ENCODE results near the gene SRSF2. TPM values are rescaled to one million over a fixed set of nuclear protein-coding genes. Genes with fewer than 3 reads are reported as not detected.
"Not testable (repeated sequence)": the region's sequence is repeated elsewhere in the genome, so short reads cannot be mapped to it uniquely, and the experiment has no call there.

SRSF2 gene
- total RNA-seq, 3 donors from 2014 or later = 845 to 927 (median 920) TPM

DNA sequence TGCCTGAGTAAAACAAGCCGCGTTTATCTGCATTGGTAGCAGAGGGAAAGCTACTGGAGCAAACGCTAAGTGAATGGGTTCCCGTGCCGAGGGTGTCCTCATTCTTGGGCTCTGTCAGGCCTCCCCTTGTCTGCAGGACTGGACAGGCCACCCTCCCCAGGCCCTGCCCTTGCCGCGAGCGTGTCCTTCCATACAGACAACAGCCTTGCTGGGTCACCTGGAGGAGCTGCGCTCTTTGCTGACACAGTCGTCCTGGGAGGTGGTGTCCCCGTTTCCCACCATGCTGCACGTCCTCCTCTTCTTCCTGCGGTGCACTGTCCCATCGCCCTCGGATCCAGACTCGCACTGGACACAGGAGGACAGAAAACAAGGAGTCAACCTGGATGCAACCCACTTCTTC is 18.6 kb downstream of the SRSF2 start:
- Mint-ChIP-seq H3K9me3 (no peaks in the 10 kb centered on the region), H3K36me3 (ENCODE audit: insufficient read depth) (peaks cover 53% of the 10 kb centered on the region), H3K4me3 (no peak overlapping the region), H3K27me3 (ENCODE audit: low read depth) (no peaks in the 10 kb centered on the region), H3K4me1 (ENCODE audit: low read depth) (peaks cover 44% of the 10 kb centered on the region)
- no peak for ATAC-seq
- DNase-seq = no peak

DNA sequence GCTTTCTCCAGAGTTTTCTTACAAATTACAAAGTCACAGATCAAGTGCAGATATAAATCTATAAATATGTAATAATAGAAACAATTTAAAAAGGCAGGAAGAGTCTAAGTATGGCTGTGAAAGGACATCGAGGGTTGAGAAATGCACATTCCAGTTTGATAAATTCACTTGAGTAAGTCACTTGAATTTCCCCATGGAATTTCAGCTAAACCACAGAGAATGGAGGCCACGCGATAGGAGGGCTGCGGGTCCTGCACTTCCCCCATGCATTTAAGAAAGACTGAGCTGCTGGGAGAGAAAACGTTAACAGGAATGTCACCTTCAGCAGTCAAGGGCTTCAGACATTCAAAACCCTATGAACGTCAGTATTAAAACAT is 20.3 kb downstream of the SRSF2 start:
- no peak overlapping the region for H3K4me3 Mint-ChIP-seq
- H3K27me3 Mint-ChIP-seq (ENCODE audit: low read depth) = no peaks in the 10 kb centered on the region
- DNase-seq (no peak), ATAC-seq (no peak)
- peaks cover 41% of the 10 kb centered on the region for H3K4me1 Mint-ChIP-seq (ENCODE audit: low read depth)
- no peaks in the 10 kb centered on the region for H3K9me3 Mint-ChIP-seq
- peaks cover 49% of the 10 kb centered on the region for H3K36me3 Mint-ChIP-seq (ENCODE audit: insufficient read depth)

GRCh38 chr17:76716146-76716838 is 20.8 kb downstream of the SRSF2 start:
- peaks cover 44% of the 10 kb centered on the region for H3K36me3 Mint-ChIP-seq (ENCODE audit: insufficient read depth)
- peak; percentile 83 to 89 for ATAC-seq

DNA sequence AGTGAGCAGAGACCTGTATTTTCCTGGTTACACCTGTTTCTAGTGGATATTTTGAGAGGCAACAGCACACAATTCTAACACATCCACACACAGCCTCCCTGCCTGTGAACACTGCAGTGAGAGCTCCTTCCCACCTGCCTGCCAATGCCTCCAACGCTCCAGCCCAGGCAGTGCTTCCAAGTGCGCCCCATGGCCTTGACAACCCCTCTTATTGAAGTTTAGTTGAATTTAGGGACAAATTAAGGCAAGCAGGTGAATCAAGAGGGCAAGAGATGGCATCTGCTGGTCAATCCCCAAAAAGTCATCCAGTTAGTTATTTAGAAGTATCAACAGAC is 21.7 kb downstream of the SRSF2 start:
- peaks cover 38% of the 10 kb centered on the region for H3K36me3 Mint-ChIP-seq (ENCODE audit: insufficient read depth)

More at GRCh38 chr17:76716146-76716838, 20.8 kb downstream of the SRSF2 start:
- Mint-ChIP-seq H3K4me3 (peak overlapping the region; percentile 20), H3K27me3 (ENCODE audit: low read depth) (no peaks in the 10 kb centered on the region), H3K4me1 (ENCODE audit: low read depth) (peaks cover 40% of the 10 kb centered on the region), H3K9me3 (no peaks in the 10 kb centered on the region)
- peak; percentile 47 for DNase-seq

DNA sequence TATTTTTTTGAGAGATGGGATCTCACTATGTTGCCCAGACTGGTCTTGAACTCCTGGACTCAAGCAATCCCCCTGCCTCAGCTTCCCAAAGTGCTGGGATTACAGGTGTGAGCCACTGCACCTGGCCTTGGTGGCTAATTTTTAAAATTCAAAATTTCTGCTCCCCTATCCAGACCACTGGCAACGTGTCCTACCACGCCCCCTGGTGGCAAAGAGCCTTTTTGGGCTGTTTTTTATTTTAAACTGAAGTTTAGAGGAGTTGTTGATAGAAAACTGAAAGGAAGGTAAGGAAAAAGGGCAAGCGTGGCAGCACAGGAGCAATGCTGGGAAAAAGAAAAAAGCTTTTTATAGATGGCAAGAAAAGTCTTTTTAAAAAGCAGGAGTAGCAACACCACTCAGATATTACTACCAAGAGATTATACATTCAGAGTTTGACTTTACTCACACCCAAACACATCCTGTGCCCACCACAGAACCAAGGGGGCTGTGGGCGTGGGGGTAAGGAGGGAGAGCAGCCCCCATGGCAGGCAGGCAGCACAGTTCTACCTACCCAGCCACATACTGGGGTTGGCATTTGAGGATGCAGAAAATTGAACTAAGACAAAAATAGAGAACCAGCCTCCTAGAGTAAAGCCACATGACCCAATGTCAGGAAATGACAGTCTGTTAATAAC is 22.2 kb downstream of the SRSF2 start:
- no peaks in the 10 kb centered on the region for H3K27me3 Mint-ChIP-seq (ENCODE audit: low read depth)
- no peaks in the 10 kb centered on the region for H3K9me3 Mint-ChIP-seq
- peak overlapping the region; percentile 45 for H3K4me3 Mint-ChIP-seq
- ATAC-seq (no peak), DNase-seq (peak; percentile 80)
- peaks cover 41% of the 10 kb centered on the region for H3K4me1 Mint-ChIP-seq (ENCODE audit: low read depth)
- H3K36me3 Mint-ChIP-seq (ENCODE audit: insufficient read depth) = peaks cover 36% of the 10 kb centered on the region

More for the DNA sequence above, 21.7 kb downstream of the SRSF2 start:
- Mint-ChIP-seq H3K9me3 (no peaks in the 10 kb centered on the region), H3K4me1 (ENCODE audit: low read depth) (peaks cover 39% of the 10 kb centered on the region), H3K4me3 (no peak overlapping the region), H3K27me3 (ENCODE audit: low read depth) (no peaks in the 10 kb centered on the region)
- no peak for DNase-seq
- ATAC-seq = no peak

DNA sequence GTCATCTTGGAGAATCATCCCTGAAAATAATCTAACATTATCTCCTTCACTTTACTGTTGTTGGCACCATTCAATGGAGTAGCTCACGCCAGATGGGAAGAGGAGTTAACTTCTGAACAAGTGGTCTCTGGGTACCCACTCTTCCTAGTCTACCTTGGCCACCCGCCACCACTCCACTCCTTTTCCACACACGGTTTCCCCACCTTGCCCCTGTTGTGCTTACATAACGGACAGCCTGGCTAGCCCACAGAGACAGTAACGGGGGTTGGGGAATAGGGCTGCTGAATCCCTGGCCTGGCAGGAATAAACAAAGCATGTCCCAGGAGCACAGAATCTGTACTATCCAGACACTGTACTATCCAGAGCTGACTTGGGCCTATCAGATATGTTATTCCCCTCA is 22.8 kb downstream of the SRSF2 start:
- H3K36me3 Mint-ChIP-seq (ENCODE audit: insufficient read depth) = peaks cover 35% of the 10 kb centered on the region
- no peaks in the 10 kb centered on the region for H3K9me3 Mint-ChIP-seq
- DNase-seq (no peak), ATAC-seq (no peak)
- H3K27me3 Mint-ChIP-seq (ENCODE audit: low read depth) = no peaks in the 10 kb centered on the region
- H3K4me3 Mint-ChIP-seq = no peak overlapping the region
- peaks cover 47% of the 10 kb centered on the region for H3K4me1 Mint-ChIP-seq (ENCODE audit: low read depth)

DNA sequence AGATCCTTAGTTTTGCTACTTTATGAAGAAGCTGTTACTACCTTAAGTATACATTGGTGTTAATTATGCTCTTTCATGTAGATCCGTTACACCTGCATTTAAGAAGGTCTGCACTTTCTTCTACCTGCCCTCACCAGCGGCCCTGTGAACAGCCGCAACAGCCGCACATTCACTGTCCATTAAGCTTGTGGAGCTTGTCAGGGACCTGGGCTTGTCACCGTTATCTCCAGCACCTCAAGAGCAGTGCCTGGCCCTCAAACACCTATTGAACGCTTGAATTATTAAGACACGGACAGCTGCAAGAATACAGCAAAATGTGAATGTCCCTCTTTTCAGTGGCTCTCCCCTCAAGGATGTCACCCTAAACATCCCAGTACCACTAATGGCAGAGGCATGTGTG is 23.4 kb downstream of the SRSF2 start:
- no peaks in the 10 kb centered on the region for H3K27me3 Mint-ChIP-seq (ENCODE audit: low read depth)
- no peak overlapping the region for H3K4me3 Mint-ChIP-seq
- ATAC-seq (no peak), DNase-seq (no peak)
- no peaks in the 10 kb centered on the region for H3K9me3 Mint-ChIP-seq
- H3K36me3 Mint-ChIP-seq (ENCODE audit: insufficient read depth) = peaks cover 32% of the 10 kb centered on the region
- peaks cover 50% of the 10 kb centered on the region for H3K4me1 Mint-ChIP-seq (ENCODE audit: low read depth)

DNA sequence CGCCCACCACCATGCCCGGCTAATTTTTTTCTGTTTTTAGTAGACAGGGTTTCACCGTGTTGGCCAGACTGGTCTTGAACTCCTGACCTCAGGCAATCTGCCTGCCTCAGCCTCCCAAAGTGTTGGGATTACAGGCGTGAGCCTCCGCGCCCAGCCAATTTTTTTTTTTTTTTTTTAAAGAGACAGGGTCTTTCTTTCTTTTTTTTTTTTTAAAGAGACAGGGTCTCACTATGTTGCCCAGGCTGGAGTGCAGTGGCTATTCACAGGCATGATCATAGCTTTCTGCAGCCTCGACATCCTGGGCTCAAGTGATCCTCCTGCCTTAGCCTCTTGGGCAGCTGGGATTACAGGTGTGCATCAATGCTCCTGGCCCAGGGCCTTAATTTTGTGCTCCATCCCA is 24.8 kb downstream of the SRSF2 start:
- Mint-ChIP-seq H3K36me3 (ENCODE audit: insufficient read depth) (peaks cover 25% of the 10 kb centered on the region), H3K4me1 (ENCODE audit: low read depth) (peaks cover 49% of the 10 kb centered on the region)

DNA sequence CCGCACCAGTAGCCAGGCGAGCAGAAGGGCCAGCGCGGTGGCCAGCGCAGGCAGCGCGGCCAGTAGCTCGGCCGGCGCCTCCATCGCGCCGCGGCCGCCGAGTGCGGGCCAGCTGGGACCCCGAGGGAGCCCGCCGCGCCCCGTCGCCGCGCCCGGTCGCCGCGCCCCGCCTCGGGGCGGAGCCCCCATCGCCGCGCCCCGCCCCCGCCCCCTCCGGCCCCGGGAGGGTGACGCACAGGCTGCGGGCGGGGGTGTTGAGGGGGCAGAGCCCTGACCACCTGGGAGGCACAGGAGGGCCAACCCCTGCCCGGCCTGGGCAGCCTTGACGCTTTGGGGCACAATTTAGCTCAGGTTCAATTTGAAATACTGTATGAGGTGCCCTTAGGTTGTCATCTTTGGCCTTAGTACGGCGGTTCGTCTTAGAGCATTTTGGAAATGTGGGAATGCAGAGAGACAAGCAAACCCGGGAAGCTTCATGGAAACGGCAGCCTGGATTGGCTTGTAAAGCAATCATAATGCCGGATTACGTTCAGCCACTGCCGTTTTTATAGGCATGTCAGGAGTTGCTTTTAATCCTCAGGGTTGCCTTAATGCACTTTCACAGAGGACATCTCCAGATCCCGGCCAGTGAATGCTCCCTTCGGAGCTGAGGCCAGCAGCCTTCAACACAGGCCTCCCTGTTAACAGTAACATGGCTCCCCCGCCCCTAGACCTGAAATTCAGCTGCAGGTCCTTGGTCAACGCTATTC is 26.1 kb downstream of the SRSF2 start, which contains the start of gene MXRA7:
Gene MXRA7 (minus strand): TSS at position 103 of the 749 bp plus-strand sequence. CDS start 19 bp downstream, at position 84.
- H3K36me3 Mint-ChIP-seq (ENCODE audit: insufficient read depth) = peaks cover 20% of the 10 kb centered on the region
- peaks cover 41% of the 10 kb centered on the region for H3K4me1 Mint-ChIP-seq (ENCODE audit: low read depth)
- H3K9me3 Mint-ChIP-seq = no peaks in the 10 kb centered on the region
- no peaks in the 10 kb centered on the region for H3K27me3 Mint-ChIP-seq (ENCODE audit: low read depth)
- H3K4me3 Mint-ChIP-seq = peak within 1 kb of the TSS; percentile 73
- DNase-seq (peak; percentile 54), ATAC-seq (peak; percentile 77 to 81)

More for the DNA sequence above, 24.8 kb downstream of the SRSF2 start:
- H3K4me3 Mint-ChIP-seq; H3K27me3 Mint-ChIP-seq (ENCODE audit: low read depth); ATAC-seq; H3K9me3 Mint-ChIP-seq; DNase-seq: not testable (repeated sequence)

- peak; percentile 40 to 42 for ATAC-seq
- H3K27me3 Mint-ChIP-seq (ENCODE audit: low read depth); DNase-seq; H3K9me3 Mint-ChIP-seq: not testable (repeated sequence)
- Mint-ChIP-seq H3K4me1 (ENCODE audit: low read depth) (peaks cover 33% of the 10 kb centered on the region), H3K4me3 (peak overlapping the region; percentile 73), H3K36me3 (ENCODE audit: insufficient read depth) (peaks cover 13% of the 10 kb centered on the region)
These were observed 26.9 kb downstream of the SRSF2 start for GRCh38 chr17:76709951-76710862.

DNA sequence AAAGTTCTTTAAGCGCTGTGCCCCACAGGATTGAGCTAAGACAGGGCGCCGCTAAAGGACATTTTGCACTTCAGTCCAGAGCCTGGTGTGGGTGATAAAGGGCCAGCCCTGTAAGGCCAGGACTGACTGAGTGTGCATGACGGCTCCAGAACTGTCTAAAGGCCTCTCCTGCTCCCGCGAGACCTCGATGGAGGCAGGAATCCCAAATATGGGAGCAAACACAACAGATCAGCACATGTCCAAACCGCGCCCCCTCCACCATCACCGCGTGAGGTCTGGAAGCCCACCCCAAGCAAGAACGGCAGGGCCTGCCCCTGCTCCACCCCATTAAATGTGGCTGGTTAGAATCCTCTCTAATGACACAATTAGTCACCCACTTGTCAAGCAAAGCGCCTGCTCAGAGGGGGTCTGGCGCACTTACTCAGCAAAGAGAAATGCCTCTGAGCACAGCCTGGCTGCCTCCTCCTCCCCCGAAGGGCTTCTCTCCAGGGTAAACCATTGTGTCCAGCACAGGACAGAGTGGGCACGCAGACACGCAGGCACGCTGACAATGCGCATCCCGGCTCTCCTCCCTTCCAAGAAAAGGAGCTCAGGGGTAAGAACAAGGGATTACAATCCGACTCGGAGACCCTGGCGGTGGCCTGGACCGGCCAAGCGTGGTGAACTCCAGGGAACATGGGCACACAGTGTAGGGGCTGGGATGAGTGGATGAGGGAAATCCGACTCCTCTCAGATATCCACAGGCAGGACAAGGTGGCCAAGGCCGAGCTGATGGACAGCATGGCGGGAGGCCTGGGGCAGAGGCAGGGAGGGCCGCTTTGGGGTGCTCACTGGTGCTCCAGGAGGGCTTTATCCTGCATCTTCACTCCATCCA is 27.8 kb downstream of the SRSF2 start:
- peak overlapping the region; percentile 73 for H3K4me3 Mint-ChIP-seq
- peaks cover 28% of the 10 kb centered on the region for H3K4me1 Mint-ChIP-seq (ENCODE audit: low read depth)
- peaks cover 9% of the 10 kb centered on the region for H3K36me3 Mint-ChIP-seq (ENCODE audit: insufficient read depth)
- ATAC-seq (no peak), DNase-seq (no peak)
- no peaks in the 10 kb centered on the region for H3K9me3 Mint-ChIP-seq
- no peaks in the 10 kb centered on the region for H3K27me3 Mint-ChIP-seq (ENCODE audit: low read depth)

DNA sequence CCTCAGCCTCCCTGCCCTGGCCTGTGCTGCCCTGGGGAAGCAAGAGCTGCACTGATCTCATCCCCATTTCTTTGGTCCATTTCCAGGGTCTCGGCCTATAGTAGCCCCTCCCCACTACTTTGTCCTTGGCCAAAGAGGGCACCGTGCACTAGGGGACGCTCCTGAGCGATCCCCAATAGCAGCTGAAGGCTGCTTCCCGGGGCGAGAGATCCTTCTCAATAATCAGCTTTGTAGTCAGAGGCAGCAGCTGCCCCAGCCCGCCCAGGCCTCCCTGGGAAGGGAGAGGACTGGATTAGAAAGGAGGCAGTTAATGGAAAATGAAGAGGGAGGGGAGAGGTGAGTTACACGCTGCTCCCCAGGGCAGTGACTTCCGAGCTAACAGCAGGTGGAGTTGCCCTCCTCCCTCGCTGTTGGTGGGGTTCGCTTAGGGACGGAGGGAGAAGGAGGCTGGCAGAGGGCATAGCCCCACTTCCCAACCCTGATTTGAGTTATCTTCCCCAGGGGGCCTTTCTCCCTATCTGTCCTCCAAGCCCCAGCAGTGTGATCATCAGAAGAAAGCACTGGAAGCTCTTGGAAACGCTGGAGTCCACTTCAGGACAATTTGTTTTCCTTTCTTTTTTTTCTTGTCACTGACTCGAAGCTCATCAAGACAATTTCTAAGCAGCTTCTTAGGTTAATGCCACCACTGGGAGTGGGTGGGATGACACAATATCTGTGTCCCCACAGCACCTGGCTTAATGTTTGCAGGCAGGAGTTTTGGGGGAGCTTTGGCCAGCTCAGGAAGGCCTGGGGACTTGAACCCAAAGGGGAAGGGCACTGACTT is 28.9 kb downstream of the SRSF2 start:
- H3K4me3 Mint-ChIP-seq = no peak overlapping the region
- H3K27me3 Mint-ChIP-seq (ENCODE audit: low read depth) = no peaks in the 10 kb centered on the region

More for the DNA sequence above, 28.9 kb downstream of the SRSF2 start:
- Mint-ChIP-seq H3K36me3 (ENCODE audit: insufficient read depth) (no peaks in the 10 kb centered on the region), H3K4me1 (ENCODE audit: low read depth) (peaks cover 18% of the 10 kb centered on the region), H3K9me3 (no peaks in the 10 kb centered on the region)
- ATAC-seq (no peak), DNase-seq (no peak)
